ENCODE measurements around the gene SHISAL1.

The SHISAL1 gene

GRCh38 chr22:44312766-44313165 lies at the start of gene SHISAL1:
SHISAL1 (minus strand) TSS chr22:44312951; CDS start chr22:44300945, 12,006 bp downstream.
- Histone ChIP-seq H3K27me3 (ENCODE audit: insufficient read depth, low read depth) (no peaks in the 10 kb centered on the region; the same call in 1 of the 2 replicates), H3K9ac (no peak within 1 kb of the TSS)

GRCh38 chr22:44361391-44362126 lies 48.8 kb upstream of the SHISAL1 start:
- H3K27ac ChIP-seq = no peak overlapping the region
- H4K20me1 ChIP-seq (ENCODE audit: insufficient read depth) = no peaks in the 10 kb centered on the region
- no peak for TF ChIP-seq CTCF (conservative IDR thresholded peaks at IDR 0.05; ENCODE audit: low read depth, low read length)
- H2AFZ ChIP-seq (ENCODE audit: low read depth) = no peak overlapping the region
- H3K4me2 ChIP-seq = no peak overlapping the region
- no peaks in the 10 kb centered on the region for H3K79me2 ChIP-seq (ENCODE audit: insufficient read depth, low read depth)
- H3K27me3 ChIP-seq (ENCODE audit: insufficient read depth, low read depth) = peaks cover 3% of the 10 kb centered on the region; the same call in 1 of the 2 replicates
- H3K9ac ChIP-seq = no peak overlapping the region
- H3K4me1 ChIP-seq (ENCODE audit: low read depth, poor library complexity, severe bottlenecking) = no peaks in the 10 kb centered on the region
- H3K36me3 ChIP-seq (ENCODE audit: insufficient read depth) = no peaks in the 10 kb centered on the region
- no peak overlapping the region for H3K4me3 ChIP-seq (IDR thresholded peaks at IDR 0.05; ENCODE audit: insufficient read depth, low read depth, low read length)

More at GRCh38 chr22:44312766-44313165, at the start of gene SHISAL1:
- no peak for TF ChIP-seq CTCF (conservative IDR thresholded peaks at IDR 0.05; ENCODE audit: low read depth, low read length)
- Histone ChIP-seq H2AFZ (ENCODE audit: low read depth) (no peak within 1 kb of the TSS), H3K27ac (no peak within 1 kb of the TSS), H3K4me3 (IDR thresholded peaks at IDR 0.05; ENCODE audit: insufficient read depth, low read depth, low read length) (no peak within 1 kb of the TSS), H3K36me3 (ENCODE audit: insufficient read depth) (no peaks in the 10 kb centered on the region), H3K4me1 (ENCODE audit: low read depth, poor library complexity, severe bottlenecking) (no peaks in the 10 kb centered on the region), H3K4me2 (no peak within 1 kb of the TSS), H4K20me1 (ENCODE audit: insufficient read depth) (no peaks in the 10 kb centered on the region), H3K79me2 (ENCODE audit: insufficient read depth, low read depth) (no peaks in the 10 kb centered on the region)

- Histone ChIP-seq H2AFZ (ENCODE audit: low read depth) (no peak overlapping the region), H3K4me2 (no peak overlapping the region), H3K79me2 (ENCODE audit: insufficient read depth, low read depth) (no peaks in the 10 kb centered on the region), H3K27me3 (ENCODE audit: insufficient read depth, low read depth) (peaks cover 3% of the 10 kb centered on the region; the same call in 1 of the 2 replicates), H4K20me1 (ENCODE audit: insufficient read depth) (no peaks in the 10 kb centered on the region), H3K27ac (no peak overlapping the region), H3K36me3 (ENCODE audit: insufficient read depth) (no peaks in the 10 kb centered on the region), H3K4me1 (ENCODE audit: low read depth, poor library complexity, severe bottlenecking) (no peaks in the 10 kb centered on the region), H3K9ac (no peak overlapping the region), H3K4me3 (IDR thresholded peaks at IDR 0.05; ENCODE audit: insufficient read depth, low read depth, low read length) (no peak overlapping the region)
- TF ChIP-seq CTCF (conservative IDR thresholded peaks at IDR 0.05; ENCODE audit: low read depth, low read length) = no peak
Measured at GRCh38 chr22:44360668-44361381, 48.1 kb upstream of the SHISAL1 start.

GRCh38 chr22:44360306-44360667 lies 47.5 kb upstream of the SHISAL1 start:
- Histone ChIP-seq H3K4me2 (no peak overlapping the region), H3K79me2 (ENCODE audit: insufficient read depth, low read depth) (no peaks in the 10 kb centered on the region), H3K36me3 (ENCODE audit: insufficient read depth) (no peaks in the 10 kb centered on the region), H3K4me1 (ENCODE audit: low read depth, poor library complexity, severe bottlenecking) (no peaks in the 10 kb centered on the region), H2AFZ (ENCODE audit: low read depth) (no peak overlapping the region), H4K20me1 (ENCODE audit: insufficient read depth) (no peaks in the 10 kb centered on the region), H3K27me3 (ENCODE audit: insufficient read depth, low read depth) (peaks cover 3% of the 10 kb centered on the region; the same call in 1 of the 2 replicates), H3K9ac (no peak overlapping the region), H3K27ac (no peak overlapping the region), H3K4me3 (IDR thresholded peaks at IDR 0.05; ENCODE audit: insufficient read depth, low read depth, low read length) (no peak overlapping the region)
- TF ChIP-seq CTCF (conservative IDR thresholded peaks at IDR 0.05; ENCODE audit: low read depth, low read length) = no peak

Data from KMS-11 (cell line).